HEK293 (cell line): Measurements from ENCODE around the gene GRK5.

Experiments used
- HOXA7 ChIP-seq: sonication (generic); formaldehyde crosslinking; IDR thresholded peaks from 2 replicates; pipeline ENCODE4 v1.8.1; 2022; ENCODE audit warnings: missing genetic modification reagents, borderline replicate concordance
- KLF1 ChIP-seq: fragments of 450-650 bp; formaldehyde crosslinking; IDR thresholded peaks from 2 replicates; pipeline ENCODE4 v1.5.1; 2016; ENCODE audit warnings: missing biosample characterization, missing genetic modification characterization
- MEIS1 ChIP-seq: sonication (generic); formaldehyde crosslinking; IDR thresholded peaks from 2 replicates; pipeline ENCODE4 v1.8.1; 2022; ENCODE audit warnings: missing genetic modification reagents, mild to moderate bottlenecking, borderline replicate concordance
- SCRT2 ChIP-seq: fragments of 450-650 bp; formaldehyde crosslinking; IDR thresholded peaks from 2 replicates; pipeline ENCODE4 v1.5.1; 2016; ENCODE audit warnings: missing biosample characterization, missing genetic modification characterization
- YY2 ChIP-seq: fragments of 450-650 bp; formaldehyde crosslinking; IDR thresholded peaks from 2 replicates; pipeline ENCODE4 v1.5.1; 2016; ENCODE audit warnings: missing biosample characterization, missing genetic modification characterization
- ZBTB11 ChIP-seq: fragments of 450-650 bp; formaldehyde crosslinking; conservative IDR thresholded peaks from 2 replicates; pipeline ENCODE4 v1.5.1; 2016; ENCODE audit warnings: low read depth, missing biosample characterization, missing genetic modification characterization
- ZBTB48 ChIP-seq: fragments of 450-650 bp; formaldehyde crosslinking; IDR thresholded peaks from 2 replicates; pipeline ENCODE4 v1.5.1; 2016; ENCODE audit warnings: missing biosample characterization, missing genetic modification characterization
- ZNF132 ChIP-seq: fragments of 450-650 bp; formaldehyde crosslinking; IDR thresholded peaks from 2 replicates; pipeline ENCODE4 v1.5.1; 2017; ENCODE audit warnings: missing biosample characterization, missing genetic modification characterization, borderline replicate concordance
- ZNF18 ChIP-seq: fragments of 450-650 bp; formaldehyde crosslinking; IDR thresholded peaks from 2 replicates; pipeline ENCODE4 v1.5.1; 2016; ENCODE audit warnings: missing biosample characterization, missing genetic modification characterization
- ZNF274 ChIP-seq, 2 experiments: fragments of 200-500 bp in 1 of 2; fragments of 450-650 bp in 1 of 2; sonication (Bioruptor generic) in 1 of 2; formaldehyde crosslinking in 1 of 2; IDR thresholded peaks; 2 replicates each; pipeline versions ENCODE4 v1.5.1 to v1.6.1; 2014 to 2016; ENCODE audit warnings: borderline replicate concordance in 1 of 2, inconsistent platforms in 1 of 2, low read length in 1 of 2, missing biosample characterization in 1 of 2, missing genetic modification characterization in 1 of 2
- ZNF280C ChIP-seq: fragments of 450-650 bp; formaldehyde crosslinking; IDR thresholded peaks from 2 replicates; pipeline ENCODE4 v1.5.1; 2016; ENCODE audit warnings: missing biosample characterization, missing genetic modification characterization
- ZNF341 ChIP-seq: fragments of 450-650 bp; formaldehyde crosslinking; IDR thresholded peaks from 2 replicates; pipeline ENCODE4; 2016; ENCODE audit warnings: low read depth, missing biosample characterization, missing genetic modification characterization
- ZNF350 ChIP-seq: fragments of 450-650 bp; formaldehyde crosslinking; IDR thresholded peaks from 2 replicates; pipeline ENCODE4 v1.5.0; 2017; ENCODE audit warnings: missing biosample characterization, mild to moderate bottlenecking, missing genetic modification characterization
- ZNF354C ChIP-seq: fragments of 450-650 bp; formaldehyde crosslinking; IDR thresholded peaks from 2 replicates; pipeline ENCODE4 v1.5.1; 2016; ENCODE audit warnings: missing biosample characterization, missing genetic modification characterization, low read depth, borderline replicate concordance
- ZNF624 ChIP-seq: fragments of 450-650 bp; formaldehyde crosslinking; IDR thresholded peaks from 2 replicates; pipeline ENCODE4 v1.5.1; 2017; ENCODE audit warnings: missing biosample characterization, missing genetic modification characterization
- ZNF660 ChIP-seq: fragments of 450-650 bp; IDR thresholded peaks from 2 replicates; pipeline ENCODE4 v1.5.1; 2018; ENCODE audit warnings: missing biosample characterization, mild to moderate bottlenecking, missing genetic modification characterization
- TF ChIP-seq, protein P1 (sequence below): fragments of 450-650 bp; formaldehyde crosslinking; IDR thresholded peaks from 2 replicates; pipeline ENCODE4 v1.5.1; 2016; ENCODE audit warnings: missing biosample characterization, missing genetic modification characterization
- TF ChIP-seq, protein P2 (sequence below): fragments of 450-650 bp; formaldehyde crosslinking; IDR thresholded peaks from 2 replicates; pipeline ENCODE4; 2016; ENCODE audit warnings: missing biosample characterization, missing genetic modification characterization
- TF ChIP-seq, protein P3 (sequence below): fragments of 450-650 bp; formaldehyde crosslinking; optimal IDR thresholded peaks from 2 replicates; pipeline ENCODE3; 2016; ENCODE audit warnings: missing biosample characterization, mild to moderate bottlenecking, missing genetic modification characterization
- TF ChIP-seq, protein P4 (sequence below): fragments of 450-650 bp; formaldehyde crosslinking; IDR thresholded peaks from 2 replicates; pipeline ENCODE4 v1.5.1; 2017; ENCODE audit warnings: missing biosample characterization, mild to moderate bottlenecking, missing genetic modification characterization, moderate library complexity
- TF ChIP-seq, protein P5 (sequence below): fragments of 450-650 bp; formaldehyde crosslinking; IDR thresholded peaks from 2 replicates; pipeline ENCODE4 v1.5.1; 2016; ENCODE audit warnings: missing biosample characterization, missing genetic modification characterization

The GRK5 gene

GRCh38 chr10:119178372-119179119 lies 28.8 kb upstream of the GRK5 start, which contains the start of gene PRDX3 (continued):
- TF ChIP-seq ZNF18 (tag by site-specific recombination) (no peak), SCRT2 (tag by site-specific recombination) (no peak), ZNF341 (tag by site-specific recombination) (peak; percentile 85), ZNF624 (tag by site-specific recombination) (no peak), ZNF354C (no peak), ZNF274 (IDR thresholded peaks at IDR 0.05; ENCODE audit: low read length) (no peak), ZNF274 (tag by site-specific recombination; IDR thresholded peaks at IDR 0.05; ENCODE audit: borderline replicate concordance) (no peak), ZBTB48 (tag by site-specific recombination) (peak; percentile 60), ZNF350 (tag by site-specific recombination) (no peak), ZNF132 (tag by site-specific recombination) (no peak), MEIS1 (CRISPR knock-in tag) (no peak), HOXA7 (CRISPR knock-in tag) (no peak), KLF1 (tag by site-specific recombination) (peak; percentile 77), ZBTB11 (tag by site-specific recombination) (peak; percentile 97), YY2 (tag by site-specific recombination) (peak; percentile 87), ZNF280C (tag by site-specific recombination) (no peak), ZNF660 (tag by site-specific recombination) (peak; percentile 62)
- TF ChIP-seq, protein P1, sequence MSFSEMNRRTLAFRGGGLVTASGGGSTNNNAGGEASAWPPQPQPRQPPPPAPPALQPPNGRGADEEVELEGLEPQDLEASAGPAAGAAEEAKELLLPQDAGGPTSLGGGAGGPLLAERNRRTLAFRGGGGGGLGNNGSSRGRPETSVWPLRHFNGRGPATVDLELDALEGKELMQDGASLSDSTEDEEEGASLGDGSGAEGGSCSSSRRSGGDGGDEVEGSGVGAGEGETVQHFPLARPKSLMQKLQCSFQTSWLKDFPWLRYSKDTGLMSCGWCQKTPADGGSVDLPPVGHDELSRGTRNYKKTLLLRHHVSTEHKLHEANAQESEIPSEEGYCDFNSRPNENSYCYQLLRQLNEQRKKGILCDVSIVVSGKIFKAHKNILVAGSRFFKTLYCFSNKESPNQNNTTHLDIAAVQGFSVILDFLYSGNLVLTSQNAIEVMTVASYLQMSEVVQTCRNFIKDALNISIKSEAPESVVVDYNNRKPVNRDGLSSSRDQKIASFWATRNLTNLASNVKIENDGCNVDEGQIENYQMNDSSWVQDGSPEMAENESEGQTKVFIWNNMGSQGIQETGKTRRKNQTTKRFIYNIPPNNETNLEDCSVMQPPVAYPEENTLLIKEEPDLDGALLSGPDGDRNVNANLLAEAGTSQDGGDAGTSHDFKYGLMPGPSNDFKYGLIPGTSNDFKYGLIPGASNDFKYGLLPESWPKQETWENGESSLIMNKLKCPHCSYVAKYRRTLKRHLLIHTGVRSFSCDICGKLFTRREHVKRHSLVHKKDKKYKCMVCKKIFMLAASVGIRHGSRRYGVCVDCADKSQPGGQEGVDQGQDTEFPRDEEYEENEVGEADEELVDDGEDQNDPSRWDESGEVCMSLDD (tag by site-specific recombination): no peak
- TF ChIP-seq, protein P2, sequence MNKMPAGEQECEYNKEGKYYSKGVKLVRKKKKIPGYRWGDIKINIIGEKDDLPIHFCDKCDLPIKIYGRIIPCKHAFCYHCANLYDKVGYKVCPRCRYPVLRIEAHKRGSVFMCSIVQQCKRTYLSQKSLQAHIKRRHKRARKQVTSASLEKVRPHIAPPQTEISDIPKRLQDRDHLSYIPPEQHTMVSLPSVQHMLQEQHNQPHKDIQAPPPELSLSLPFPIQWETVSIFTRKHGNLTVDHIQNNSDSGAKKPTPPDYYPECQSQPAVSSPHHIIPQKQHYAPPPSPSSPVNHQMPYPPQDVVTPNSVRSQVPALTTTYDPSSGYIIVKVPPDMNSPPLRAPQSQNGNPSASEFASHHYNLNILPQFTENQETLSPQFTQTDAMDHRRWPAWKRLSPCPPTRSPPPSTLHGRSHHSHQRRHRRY (tag by site-specific recombination): no peak
- TF ChIP-seq, protein P3, sequence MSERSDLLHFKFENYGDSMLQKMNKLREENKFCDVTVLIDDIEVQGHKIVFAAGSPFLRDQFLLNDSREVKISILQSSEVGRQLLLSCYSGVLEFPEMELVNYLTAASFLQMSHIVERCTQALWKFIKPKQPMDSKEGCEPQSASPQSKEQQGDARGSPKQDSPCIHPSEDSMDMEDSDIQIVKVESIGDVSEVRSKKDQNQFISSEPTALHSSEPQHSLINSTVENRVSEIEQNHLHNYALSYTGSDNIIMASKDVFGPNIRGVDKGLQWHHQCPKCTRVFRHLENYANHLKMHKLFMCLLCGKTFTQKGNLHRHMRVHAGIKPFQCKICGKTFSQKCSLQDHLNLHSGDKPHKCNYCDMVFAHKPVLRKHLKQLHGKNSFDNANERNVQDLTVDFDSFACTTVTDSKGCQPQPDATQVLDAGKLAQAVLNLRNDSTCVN (tag by site-specific recombination): peak; percentile 72
- TF ChIP-seq, protein P4, sequence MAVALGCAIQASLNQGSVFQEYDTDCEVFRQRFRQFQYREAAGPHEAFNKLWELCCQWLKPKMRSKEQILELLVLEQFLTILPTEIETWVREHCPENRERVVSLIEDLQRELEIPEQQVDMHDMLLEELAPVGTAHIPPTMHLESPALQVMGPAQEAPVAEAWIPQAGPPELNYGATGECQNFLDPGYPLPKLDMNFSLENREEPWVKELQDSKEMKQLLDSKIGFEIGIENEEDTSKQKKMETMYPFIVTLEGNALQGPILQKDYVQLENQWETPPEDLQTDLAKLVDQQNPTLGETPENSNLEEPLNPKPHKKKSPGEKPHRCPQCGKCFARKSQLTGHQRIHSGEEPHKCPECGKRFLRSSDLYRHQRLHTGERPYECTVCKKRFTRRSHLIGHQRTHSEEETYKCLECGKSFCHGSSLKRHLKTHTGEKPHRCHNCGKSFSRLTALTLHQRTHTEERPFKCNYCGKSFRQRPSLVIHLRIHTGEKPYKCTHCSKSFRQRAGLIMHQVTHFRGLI (tag by site-specific recombination): 0 out of 2 replicates have a peak, but pooled peaks have one; percentile 8
- TF ChIP-seq, protein P5, sequence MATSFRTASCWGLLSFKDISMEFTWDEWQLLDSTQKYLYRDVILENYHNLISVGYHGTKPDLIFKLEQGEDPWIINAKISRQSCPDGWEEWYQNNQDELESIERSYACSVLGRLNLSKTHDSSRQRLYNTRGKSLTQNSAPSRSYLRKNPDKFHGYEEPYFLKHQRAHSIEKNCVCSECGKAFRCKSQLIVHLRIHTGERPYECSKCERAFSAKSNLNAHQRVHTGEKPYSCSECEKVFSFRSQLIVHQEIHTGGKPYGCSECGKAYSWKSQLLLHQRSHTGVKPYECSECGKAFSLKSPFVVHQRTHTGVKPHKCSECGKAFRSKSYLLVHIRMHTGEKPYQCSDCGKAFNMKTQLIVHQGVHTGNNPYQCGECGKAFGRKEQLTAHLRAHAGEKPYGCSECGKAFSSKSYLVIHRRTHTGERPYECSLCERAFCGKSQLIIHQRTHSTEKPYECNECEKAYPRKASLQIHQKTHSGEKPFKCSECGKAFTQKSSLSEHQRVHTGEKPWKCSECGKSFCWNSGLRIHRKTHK (tag by site-specific recombination): no peak
